Measurements from ENCODE around the gene HELZ.

GRCh38 chr17:67128700-67129099 lies 116.3 kb downstream of the HELZ start:
- TF ChIP-seq CTCF (IDR thresholded peaks at IDR 0.05 in 2 of 3, conservative IDR thresholded peaks at IDR 0.05 in 1 of 3; ENCODE audit: borderline replicate concordance in 1 of 3, insufficient read depth in 1 of 3, low read depth in 2 of 3, low read length in 2 of 3) (no peak), JUND (IDR thresholded peaks at IDR 0.05) (no peak), EZH2 (IDR thresholded peaks at IDR 0.05) (no peak), POLR2A (IDR thresholded peaks at IDR 0.05; ENCODE audit: borderline replicate concordance, extremely low read depth, insufficient read depth, insufficient read length) (no peak), EZH2phosphoT487 (IDR thresholded peaks at IDR 0.05; ENCODE audit: borderline replicate concordance) (no peak), MAX (IDR thresholded peaks at IDR 0.05) (no peak), ATF3 (IDR thresholded peaks at IDR 0.05) (no peak), REST (IDR thresholded peaks at IDR 0.05; ENCODE audit: low read depth) (no peak), ZNF274 (IDR thresholded peaks at IDR 0.05; ENCODE audit: low read depth, low read length) (no peak), FOSL1 (IDR thresholded peaks at IDR 0.05; ENCODE audit: low read depth) (no peak)
